GM19372 (cell line): ENCODE measurements around the gene ZMYM3.

Experiments
- ATAC-seq: cut with Tn5 transposase; IDR thresholded peaks from one replicate; pipeline ENCODE4 v1.9.1; 2021; ENCODE audit warnings: mild to moderate bottlenecking, low read depth, moderate library complexity; ENCODE audit not compliant: unreplicated experiment

Gene ZMYM3

DNA sequence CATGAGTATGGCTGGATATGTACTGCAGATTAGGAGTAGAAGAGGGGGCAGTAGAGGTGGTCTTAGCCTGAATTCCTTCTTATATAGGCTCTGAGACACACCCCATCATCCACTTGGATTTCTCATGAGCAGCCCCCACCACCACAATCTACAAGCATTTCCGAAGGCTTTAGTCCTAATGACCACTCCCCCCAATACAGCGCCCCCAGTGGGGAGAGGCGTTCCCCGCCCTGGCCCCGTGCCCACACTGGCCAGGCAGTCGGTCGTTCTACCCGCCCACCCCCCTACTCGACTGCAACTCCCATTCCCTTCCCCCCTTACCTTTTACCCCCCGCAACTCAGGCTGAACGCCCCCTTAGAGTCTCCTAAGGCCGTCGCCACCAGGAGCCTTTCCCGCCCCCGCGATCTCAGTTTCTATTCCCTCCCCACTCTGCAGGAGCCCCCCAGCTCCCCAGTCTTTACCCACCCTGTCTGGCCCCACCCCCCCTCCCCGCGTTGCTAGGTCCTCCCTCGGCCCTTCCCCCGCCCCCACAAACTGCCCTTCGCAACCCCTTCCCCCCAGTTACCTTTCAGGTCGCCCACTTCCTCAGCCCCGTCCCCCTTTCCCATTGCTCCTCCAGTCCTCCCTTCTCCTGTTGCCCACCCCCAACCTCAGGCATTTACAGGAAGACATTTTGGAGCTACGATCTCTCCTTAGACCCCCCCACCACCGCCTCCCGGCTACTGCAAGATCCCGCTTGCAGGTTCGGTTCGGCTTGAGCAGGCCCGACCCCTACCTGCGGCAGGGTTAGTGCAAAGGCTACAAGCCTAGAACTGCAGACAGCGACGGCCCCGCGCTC lies 468 bp downstream of the ZMYM3 start:
- no peak for ATAC-seq

DNA sequence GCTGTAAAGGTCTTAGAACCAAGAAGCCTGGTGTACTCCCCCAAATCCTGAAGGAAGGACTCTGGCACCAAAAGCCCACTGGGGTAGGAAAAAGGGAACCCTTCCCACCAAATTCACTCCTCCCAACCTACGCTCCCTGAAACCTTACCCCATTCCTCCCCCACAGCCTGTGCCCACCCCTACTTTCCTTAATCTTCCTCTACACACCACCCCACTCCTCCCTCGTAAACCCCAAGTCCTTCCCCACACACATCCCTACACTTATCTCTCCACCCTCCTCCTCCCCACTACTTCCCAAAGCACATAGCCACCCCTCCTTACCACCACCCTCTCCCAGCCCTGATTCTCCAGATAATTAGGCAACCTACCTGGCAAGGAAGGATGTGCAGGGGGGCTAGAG lies 1.7 kb downstream of the ZMYM3 start:
- ATAC-seq = no peak

DNA sequence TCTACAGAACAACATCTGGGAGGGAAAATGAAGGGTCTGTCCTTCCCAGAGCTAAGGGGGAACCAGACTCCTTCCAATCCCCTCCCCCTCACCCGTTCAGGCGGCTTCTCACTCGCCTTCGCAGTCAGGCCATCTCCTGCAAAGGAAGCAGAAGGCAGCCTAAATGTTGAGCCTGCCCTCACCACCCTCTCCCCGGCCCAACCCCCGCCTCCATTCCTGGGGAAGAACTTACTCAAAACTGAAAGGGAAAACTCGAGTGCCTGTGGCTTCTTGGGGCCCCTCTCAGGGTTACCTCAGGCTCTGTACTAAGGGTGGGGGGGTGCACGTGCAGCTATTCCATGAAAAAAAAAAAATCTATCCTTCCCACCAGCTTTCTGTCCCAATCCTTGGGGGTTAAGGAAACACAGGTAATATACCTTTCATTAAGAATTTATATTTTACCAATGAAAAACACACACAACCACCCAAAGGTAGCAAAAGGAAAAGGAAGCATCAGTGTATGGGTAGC lies 2.4 kb downstream of the ZMYM3 start:
- ATAC-seq = no peak

DNA sequence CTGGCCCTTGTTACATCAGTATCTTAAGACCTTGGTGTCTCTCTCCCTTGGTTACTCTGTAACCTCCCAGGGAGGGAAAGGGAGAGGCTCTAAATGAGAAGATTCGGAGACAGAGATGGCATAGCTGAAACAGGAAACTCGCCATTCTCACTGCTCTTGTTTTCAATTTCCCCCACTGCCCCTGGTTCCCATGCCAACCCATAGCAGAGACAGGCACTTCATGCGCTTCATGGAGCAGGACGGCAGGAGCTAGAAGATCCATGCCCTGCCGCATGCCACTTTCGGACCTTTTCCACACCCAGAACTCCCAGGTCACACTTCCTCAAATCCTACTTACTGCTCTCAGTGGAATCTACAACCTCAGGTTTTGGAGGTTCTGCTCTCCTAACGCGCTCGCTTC lies 3.1 kb downstream of the ZMYM3 start:
- no peak for ATAC-seq

DNA sequence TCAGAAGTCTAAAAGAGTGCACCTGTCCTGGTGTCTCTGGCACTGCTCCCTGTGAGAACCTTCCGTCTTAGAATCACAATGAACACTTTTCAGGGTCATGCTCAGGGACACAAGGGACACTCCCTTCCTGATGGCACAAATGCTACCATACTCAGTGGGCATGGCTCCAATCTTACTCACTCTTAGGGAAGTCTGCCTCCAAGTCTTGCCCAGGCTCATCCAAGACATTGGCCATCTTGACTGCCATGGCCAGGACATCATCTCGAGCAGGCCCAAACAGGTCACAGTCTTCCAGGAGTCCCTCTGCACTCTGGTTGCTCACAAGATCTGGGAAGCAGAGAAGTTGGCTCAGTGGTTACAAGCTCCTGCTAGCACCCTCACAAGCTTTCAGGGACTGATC lies 8.8 kb downstream of the ZMYM3 start:
- ATAC-seq = no peak

DNA sequence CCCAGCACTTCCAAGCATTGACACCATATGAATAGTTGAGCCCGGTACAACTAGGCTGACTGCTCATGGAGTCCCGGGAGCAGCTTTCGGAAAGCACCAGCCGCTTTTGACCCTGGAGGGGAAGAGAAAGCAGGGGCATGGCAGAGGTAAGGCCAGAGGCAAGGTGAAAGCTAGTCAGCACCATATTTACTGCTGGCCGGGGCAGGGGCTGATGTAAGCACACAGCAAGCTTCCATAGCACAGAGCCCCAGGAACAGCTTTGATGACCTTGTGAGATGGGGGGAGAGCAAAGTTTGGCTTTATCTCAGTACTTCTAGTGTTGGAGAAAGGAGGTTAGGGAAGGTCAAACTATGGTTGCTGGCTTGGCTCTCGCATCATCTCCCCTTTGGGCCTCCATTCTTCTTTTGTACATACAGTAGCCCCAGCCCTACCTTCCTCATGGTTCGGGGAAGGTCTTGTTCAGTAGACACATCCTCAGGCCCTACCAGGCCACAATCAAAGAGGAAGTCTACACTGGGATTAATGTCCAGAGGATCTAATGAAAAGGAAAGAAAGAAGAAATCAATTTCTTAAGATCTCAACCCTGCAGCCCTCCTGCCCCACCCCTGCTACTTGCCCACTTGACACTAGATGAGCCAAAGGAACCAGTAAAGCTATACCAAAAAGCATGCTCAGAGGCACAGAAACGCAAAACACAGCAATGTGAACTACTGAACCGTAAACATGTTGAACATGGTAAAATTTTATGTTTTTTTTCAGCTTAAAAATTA lies 9.4 kb downstream of the ZMYM3 start:
- ATAC-seq = no peak

DNA sequence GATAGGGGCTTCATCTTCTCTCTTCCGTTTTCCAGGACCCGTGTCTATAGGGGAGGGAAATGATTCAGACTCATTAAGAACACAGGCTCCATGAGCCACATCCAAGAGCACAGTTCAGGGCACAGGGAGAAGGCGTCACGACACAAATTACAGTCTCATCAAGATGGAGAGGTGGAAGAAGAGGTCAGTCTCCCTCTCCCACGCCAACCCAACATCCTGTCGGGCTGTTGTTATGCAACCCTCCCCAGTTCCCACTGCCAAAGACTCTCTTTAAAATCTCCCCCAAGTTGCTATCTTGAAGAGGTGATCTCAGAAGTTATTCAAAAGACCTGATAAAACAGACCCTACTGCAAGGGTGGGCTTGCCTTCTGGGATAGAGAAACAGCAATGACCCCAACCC lies 12.6 kb downstream of the ZMYM3 start:
- ATAC-seq = no peak

DNA sequence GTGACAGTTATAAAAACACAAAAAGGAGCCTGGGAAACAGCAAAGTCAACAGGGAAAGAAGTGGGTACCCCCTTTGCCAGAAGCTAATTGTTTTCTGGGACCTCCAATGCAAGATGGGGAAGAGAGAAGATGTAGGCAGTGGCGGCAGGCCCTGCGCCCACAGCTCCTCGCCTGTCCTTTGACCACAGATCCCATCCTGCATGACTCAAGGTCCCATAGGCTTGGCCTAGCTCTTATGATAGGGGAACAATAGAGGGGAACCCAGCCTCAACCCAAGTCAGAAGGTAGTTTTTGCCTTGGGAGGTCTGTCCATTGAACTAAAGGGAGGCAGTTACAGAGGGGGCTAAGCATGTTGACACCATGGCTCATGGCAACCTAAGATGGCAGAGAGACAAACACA lies 14.2 kb downstream of the ZMYM3 start:
- ATAC-seq = no peak

DNA sequence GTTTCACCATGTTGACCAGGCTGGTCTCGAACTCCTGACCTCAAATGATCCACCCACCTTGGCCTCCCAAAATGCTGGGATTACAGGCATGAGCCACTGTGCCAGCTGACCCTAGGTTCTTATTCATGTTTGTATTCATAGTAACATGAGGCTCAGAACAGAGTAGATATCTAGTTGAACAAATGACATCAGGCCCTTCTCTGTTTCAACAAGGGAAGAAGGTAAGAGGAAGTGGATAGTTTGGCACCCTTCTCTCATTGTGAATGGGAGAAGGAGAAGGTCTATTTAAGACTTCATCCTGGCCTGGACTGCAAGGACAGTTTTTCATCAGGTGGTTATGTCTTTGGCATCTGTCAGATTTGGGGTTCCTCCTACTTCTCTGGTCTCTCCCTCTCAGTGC lies 17.1 kb downstream of the ZMYM3 start:
- no peak for ATAC-seq

DNA sequence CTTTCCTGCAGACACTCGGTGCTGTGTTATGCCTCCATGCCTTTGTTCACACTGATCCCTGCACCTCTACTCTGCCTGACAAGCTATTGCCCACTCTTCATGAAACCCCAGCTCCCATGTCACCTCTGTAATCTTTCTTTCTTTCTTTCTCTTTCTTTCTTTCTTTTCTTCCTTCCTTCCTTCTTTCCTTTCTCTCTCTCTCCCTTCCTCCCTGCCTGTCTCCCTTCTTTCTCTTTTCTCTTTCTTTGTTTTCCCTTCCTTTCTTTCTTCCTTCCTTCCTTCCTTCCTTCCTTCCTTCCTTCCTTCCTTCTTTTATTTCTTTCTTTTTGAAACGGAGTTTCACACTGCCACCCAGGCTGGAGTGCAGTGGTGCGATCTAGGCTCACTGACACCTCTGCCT lies 18.5 kb downstream of the ZMYM3 start:
- no peak for ATAC-seq

DNA sequence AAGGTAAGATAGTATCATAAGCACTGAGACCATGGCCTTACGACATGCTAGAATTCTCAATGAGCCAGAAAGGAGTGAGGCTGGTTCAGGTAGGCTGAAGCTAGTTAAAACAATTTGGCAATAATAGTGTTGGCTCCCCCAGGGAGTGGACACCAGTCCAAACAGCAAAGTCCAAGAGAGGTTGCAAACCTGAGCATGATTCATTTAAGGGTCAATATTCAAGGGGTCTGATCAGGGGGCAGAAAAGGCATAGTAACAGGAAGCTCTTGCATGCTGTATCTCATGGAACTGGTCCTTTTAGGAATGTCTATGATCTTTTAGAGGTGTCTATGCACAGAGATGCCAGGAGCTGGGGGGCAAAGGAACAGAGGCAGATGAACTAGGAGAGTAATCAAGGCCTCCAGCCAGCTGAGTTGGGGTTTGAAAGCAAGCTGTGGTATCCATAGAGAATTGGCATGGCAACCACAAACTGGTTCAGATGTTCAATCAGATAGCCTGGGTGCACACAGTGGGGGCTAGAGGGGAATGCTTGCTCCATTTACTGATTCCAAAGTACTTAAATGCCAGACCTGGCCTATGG lies 25.8 kb downstream of the ZMYM3 start:
- ATAC-seq = no peak

DNA sequence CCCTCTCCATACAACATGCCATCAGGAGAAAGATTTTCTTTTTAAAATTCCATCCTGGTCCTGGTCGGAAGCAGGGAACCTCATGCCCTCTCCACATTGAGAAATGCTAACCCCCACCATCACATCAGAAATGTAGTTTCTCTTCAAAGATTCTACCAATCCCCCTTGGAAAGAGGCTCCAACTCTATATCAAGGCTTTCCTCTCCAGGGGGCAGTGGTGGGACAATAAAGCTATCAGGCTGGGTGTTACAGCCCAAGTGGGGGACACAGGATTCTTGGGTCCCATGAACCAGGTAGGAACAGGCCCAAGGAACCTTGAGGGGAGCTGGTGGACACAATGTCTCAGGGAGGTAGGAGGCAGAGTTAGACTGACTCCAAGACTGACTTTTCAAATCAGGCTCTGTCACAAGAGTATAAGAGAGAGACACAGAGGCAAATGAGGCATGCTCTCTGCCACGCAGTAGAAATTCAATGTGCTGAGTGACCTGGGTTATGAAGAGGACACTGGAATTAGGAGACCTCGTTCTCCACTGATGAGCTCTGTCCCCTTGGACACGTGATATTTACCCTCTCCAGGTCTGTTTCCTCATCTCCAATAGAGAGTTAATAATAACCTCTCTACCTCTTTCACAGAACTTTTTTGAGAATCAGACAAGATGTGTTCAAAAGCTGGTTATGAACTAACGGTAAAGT lies 26.4 kb downstream of the ZMYM3 start:
- ATAC-seq = no peak

DNA sequence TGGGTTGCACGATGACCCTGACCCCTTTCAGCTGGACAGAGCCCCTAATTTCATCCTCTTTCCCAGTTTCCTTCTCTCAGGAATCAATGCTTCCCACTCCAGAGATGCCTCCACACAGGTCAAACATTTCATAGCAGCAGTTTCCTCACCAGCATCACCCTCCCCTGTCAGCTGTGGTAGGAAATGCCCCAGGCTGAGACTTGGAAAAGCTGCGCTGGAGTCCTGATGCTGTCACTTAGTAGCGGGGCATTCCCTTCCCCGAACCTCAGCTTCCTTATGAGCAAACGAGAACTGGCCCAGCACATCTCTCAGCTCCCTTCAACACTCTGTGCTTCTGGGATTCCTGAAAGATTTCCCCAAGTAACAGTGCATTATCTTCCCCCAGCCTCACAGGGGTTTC lies 28.3 kb downstream of the ZMYM3 start:
- ATAC-seq = no peak

DNA sequence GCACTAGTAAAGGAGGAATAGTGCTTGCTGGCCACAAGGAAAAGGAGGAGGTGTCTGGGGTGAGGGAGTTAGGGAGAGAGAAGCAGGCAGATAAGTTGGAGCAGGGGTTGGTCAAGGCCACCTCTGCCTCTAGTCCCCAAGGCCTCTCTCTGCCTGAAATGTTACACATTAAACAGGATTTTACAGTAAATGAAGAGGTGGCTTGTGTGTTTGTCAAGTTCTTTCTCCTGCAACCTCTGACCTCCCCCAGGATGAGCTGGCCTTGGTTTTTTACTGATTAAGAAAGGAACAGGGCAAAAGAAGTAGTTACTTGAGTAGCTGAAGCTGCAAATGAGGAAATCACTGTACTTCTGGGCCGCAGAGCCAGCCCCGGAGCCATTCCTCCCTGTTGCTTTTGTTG lies 28.9 kb downstream of the ZMYM3 start:
- no peak for ATAC-seq

DNA sequence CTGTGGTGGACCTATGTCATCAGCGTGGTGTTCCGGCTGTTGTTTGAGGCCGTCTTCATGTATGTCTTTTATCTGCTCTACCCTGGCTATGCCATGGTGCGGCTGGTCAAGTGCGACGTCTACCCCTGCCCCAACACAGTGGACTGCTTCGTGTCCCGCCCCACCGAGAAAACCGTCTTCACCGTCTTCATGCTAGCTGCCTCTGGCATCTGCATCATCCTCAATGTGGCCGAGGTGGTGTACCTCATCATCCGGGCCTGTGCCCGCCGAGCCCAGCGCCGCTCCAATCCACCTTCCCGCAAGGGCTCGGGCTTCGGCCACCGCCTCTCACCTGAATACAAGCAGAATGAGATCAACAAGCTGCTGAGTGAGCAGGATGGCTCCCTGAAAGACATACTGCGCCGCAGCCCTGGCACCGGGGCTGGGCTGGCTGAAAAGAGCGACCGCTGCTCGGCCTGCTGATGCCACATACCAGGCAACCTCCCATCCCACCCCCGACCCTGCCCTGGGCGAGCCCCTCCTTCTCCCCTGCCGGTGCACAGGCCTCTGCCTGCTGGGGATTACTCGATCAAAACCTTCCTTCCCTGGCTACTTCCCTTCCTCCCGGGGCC lies 29.7 kb downstream of the ZMYM3 start:
- no peak for ATAC-seq

DNA sequence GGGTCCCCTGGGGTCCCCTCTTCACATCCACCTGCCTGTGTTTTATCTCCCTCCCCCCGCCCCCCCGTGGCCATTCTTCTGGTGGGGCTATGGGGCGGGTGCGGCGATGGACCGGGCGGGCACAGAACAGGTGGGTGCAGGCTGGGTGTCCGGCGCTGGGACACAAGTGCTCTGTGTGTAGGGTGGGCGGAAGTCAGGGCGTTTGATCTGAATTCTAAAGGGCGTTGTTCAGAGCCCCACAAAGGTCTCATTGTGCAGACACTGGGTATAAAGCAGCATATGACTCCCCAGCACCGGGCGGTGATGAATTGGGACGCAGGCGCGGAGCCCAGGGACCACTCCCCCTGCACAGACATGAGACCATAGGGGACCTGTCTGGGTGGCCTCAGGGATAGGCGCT lies 31.0 kb downstream of the ZMYM3 start, which contains the start of gene GJB1:
TSS of gene GJB1 (plus strand) at position 296 of the 400 bp plus-strand sequence. CDS start 484 bp downstream, outside the sequence.
- ATAC-seq = no peak

DNA sequence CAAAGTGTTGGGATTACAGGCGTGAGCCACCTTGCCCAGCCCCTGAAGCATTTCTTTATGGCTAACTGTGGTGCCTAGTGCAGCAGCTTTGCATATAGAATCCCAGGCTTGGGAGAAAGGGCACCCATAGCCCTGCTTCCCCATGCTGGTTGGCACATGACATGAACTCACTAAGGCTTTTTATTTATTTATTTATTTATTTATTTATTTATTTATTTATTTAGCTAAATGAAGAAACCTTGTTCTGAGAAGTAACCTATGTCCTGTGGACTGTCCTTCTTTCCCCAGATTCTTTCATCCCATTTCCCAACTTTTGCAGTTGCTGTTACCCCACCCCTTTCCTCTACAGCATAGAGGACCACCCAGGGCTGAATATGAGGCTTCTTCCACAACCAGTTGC lies 32.8 kb downstream of the ZMYM3 start:
- ATAC-seq = no peak

DNA sequence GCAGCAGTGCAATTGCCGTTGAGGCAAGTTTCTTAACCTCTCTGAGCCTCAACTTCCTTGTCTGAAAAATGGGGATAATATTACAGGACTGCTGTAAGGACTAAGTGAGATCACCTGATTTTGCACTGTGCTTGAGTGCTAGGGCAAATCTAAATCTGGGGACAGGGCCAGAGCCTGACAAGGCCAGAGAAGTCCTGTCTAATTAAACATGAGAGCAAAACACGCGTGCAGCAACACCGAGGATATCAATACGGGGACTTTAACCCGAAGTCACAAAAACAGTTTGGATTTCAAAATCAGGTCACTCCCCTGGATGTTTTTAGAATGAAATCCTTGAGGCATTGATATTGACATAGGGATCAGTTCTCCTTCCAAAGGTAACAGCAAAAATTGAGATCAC lies 36.6 kb downstream of the ZMYM3 start:
- no peak for ATAC-seq

DNA sequence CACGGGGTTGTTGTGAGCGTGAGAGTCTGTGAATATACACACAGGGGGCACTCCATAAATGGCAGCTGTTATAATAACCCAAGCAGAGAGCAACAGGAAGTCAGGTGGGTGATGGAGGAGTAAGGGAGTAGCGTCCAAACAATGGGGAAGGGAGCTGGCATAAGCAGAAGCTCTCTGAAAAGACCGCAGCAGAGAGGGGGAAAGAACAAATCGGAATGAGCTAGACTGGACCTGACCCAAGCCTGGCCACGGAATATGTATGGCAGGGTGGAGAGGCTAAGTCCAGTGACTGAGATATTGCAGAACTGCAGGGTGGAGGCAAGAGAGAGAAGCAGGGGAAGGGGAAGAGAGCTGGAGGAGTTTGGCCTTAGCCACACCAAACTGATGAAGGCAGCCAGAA lies 37.5 kb downstream of the ZMYM3 start:
- no peak for ATAC-seq

DNA sequence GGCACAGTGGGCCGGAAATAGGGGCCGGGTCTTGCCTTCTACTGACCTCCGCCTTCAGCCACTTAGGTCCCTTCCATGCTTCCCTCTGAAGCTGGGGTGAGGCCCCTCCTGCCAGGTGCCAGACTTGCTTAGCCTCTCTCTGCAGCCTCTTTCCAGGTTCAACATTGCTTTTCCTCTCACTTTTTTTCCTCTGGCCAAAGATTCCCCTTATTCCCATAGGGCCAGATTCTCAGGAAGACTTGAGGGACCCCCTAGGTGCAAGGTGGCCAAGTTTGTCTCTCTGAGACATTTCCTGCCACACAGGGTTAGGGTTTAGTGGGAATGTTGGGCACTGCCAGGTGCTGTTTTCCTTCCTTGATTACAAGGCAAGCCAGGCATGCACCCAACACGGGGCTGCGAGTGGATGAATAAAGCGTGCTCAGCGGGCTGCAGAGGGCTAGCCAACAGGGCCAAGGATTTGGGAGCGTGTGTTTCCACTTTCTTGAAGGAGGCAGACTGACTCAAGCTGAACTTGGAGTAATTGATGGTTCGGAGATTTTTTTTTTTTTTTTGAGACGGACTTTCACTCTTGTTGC lies 38.5 kb downstream of the ZMYM3 start:
- no peak for ATAC-seq
